HG02943 (cell line): ENCODE results near the gene DPYSL4.

Experiments used
- ATAC-seq: cut with Tn5 transposase; IDR thresholded peaks from one replicate; pipeline ENCODE4 v1.9.1; 2021; ENCODE audit warnings: mild to moderate bottlenecking, low read depth, moderate library complexity; ENCODE audit not compliant: unreplicated experiment

Gene DPYSL4

DNA sequence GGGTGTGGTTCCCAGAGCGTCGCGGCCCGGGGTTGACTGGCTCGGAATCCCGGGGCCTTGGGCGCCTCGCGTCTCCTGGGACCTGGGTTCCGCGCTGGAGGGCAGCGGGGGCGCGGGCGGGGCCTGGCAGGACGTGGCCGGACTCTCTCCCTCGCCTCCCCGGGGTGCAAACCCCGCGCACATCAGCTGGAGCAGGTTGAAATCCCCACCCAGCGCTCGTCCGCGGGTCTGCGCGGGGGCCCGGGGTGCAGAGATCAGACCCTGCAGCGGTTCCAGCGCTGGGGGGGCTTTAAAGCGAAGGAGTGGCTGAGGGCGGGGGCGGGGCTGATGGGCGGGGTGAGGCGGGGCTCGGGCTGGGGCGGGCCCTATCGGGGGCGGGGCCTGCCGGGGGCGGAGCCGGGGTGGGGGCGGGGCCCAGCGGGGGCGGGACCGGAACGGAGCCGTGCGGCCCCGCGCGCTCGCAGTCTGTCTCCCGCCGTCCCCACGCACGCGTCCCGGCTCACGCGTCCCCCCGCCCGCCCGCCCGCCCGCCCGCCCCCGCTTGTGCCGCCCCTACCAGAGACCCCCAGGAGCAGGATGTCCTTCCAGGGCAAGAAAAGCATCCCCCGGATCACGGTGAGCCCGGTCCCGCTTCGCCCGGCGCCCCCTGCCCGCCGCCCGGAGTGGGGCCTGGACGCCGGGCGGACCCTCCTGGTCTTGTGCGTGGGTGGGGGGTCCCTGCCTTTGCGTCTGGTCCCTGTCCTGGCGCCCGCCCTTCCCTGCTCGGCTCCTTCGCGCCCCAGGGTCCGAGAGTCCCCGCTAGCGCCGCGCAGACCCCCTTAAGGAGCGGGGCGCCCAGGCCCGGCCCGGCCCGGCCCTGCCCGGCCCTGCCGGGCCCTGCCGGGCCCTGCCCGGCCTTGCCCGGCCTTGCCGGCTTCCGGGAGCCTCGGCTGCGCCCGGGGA lies at the start of gene DPYSL4:
Gene DPYSL4 (plus strand): TSS at position 461 of the 942 bp plus-strand sequence. CDS start 116 bp downstream, at position 577.
- no peak for ATAC-seq

DNA sequence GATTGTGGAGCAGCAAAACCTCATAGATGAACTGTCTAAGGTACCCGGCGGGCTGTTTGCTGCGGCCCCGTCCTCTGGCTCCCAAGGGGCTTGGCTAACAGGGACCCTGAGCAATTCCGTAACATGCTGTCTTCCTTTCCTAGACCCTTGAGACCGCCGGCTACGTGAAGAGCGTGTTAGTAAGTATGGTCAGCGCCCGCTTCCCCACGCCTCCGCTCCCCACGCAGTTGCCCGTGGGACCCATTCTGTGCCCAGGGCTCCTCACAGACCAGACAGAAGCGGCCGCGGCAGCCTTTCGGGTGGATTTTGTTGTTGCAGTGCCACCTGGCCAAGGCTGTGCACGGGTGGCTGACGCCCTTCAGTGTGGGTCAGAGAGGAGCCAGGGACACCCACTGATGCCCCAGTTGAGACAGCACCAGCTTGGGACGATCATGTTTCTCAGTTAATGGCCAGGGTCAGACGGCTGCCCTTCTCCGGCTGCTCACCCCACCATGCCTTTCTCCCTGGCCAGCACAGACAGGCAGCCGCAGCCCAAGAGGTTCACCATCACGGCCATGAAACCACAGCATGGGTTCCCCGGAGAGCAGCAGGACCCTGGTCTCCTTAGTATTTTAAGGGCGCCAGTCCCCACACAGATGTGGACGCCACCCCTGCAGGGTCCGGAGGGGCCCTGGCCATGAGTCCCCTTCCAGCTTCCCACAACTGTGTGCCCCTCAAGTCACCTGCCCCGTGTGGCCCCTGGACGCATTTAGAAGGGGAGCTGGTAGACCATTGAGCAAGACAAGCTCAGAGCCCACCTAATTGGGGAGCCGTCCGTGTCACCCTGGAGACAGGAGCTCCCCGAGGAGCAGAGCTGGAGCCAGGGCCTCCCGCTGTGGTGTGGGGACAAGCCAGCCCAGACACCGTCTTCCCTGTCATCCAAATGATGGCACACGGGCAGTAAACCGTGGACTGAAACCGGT lies 49.4 kb upstream of the DPYSL4 start:
- no peak for ATAC-seq

DNA sequence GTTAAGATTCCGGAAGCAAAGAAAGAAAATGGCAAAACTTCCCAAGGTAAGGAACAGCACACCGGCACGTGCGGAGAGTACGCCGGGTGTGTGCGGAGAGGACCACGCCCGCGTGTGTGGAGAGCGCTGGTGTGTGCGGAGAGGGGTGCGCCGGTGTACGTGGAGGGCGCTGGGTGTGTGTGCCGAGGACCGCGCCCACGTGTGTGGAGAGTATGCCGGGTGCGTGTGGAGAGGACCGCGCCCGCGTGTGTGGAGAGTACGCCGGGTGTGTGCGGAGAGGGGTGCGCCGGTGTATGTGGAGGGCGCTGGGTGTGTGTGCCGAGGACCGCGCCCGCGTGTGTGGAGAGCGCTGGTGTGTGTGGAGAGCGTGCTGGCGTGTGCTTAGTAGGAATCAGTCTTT lies 48.6 kb upstream of the DPYSL4 start:
- ATAC-seq = no peak

DNA sequence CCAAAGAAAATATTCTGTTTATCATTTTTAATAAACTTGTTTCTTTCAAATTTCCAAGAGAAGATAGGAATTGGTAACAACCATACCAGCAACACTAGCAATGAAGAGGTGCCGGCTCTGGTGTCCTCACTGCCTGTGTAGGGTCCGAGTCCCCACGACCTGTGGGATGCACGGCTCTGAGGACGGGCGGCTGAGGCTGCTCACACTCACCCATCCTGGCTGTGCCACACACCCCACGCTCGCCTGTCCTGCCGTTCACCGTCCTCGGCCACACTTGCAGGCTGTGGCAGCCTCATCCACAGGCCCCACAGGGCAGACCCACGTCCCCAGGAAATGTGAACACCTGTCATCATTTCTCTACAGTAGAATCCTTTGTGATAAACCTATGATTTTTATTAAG lies 48.2 kb upstream of the DPYSL4 start:
- ATAC-seq = no peak

DNA sequence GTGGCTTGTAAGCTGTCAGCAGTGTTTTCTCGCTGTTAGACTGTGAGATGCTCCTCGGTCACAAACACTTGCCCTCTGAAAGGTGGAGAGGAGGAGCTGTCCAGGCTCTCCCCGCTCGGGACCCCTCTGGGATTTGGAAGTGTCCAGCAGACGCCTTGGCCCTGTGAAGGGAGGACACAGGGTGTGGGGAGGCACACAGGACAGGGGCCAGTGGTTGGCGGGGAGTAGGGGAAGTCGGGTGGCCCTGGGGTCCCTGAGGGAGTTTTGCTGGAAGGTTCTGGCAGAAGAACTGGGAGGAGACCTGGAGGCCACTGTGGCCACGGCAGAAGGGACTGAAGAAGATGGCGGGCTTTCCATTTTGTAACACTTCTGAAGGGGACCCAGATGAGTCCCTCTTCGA lies 47.2 kb upstream of the DPYSL4 start:
- ATAC-seq = no peak

- no peak for ATAC-seq
Observed at GRCh38 chr10:132140167-132140925, 46.4 kb upstream of the DPYSL4 start.

DNA sequence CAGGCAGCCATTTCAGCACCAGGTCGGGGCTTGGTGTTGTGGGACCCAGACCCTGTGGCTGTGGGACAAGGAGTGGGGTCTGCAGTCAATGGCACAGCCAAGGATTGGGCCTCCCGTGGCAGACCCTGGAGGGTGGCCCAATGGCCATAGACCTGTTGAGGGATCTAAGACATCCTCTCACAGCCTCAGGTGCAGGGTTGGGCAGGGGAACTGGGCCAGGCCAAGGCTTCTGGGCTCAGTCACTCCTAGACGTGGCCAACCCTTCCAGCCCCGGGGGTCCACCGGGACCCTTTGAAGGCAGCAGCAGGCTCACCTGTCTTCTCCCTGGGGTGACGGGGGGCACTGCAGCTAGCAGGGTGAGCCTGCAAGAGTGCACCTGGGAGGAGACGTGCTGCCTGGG lies 45.7 kb upstream of the DPYSL4 start:
- no peak for ATAC-seq

- ATAC-seq = no peak
Observed at GRCh38 chr10:132141526-132142395, 45.0 kb upstream of the DPYSL4 start.

- ATAC-seq = no peak
Observed at GRCh38 chr10:132142396-132143161, 44.2 kb upstream of the DPYSL4 start.

DNA sequence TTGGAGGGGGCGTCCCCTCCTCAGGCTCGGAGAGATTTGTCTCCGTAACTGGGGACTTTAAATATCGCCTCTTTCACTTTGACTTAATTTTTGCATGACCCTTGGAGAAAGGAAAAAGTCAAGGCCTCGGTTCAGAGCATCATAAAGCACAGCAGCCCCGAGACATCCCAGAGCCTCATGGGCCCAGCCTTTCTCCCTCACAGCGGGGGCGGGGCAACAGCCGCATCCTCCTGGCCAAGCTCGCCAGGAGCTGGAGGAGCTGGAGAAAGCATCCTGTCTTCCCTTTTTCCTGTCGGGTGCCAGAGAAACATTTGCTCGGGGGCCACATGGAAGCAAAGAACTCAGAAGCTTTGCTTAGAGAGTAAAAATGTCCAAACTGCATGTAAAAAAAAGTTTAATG lies 43.6 kb upstream of the DPYSL4 start:
- ATAC-seq = no peak

- ATAC-seq = no peak
Observed at GRCh38 chr10:132144086-132144485, 42.7 kb upstream of the DPYSL4 start.

DNA sequence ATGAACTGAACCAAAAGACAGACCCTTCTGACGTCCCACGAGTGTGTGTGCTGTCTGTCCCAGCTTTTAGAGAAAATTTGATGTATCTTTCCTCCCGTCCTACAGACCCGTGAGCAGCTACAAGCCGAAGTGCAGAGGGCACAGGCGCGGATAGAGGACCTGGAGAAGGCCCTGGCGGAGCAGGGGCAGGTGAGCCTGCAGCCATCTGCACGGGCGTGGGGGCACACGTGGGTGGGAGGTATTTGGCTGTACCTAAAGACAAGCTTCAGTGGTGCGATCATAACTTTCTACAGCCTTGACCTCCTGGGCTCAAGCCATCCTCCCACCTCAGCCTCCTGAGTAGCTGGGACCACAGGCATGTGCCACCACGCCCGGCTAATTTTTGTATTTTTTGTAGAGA lies 41.7 kb upstream of the DPYSL4 start:
- no peak for ATAC-seq

- ATAC-seq = no peak
Observed at GRCh38 chr10:132145521-132146185, 41.1 kb upstream of the DPYSL4 start.

- no peak for ATAC-seq
Observed at GRCh38 chr10:132146271-132146671, 40.5 kb upstream of the DPYSL4 start.

- ATAC-seq = no peak
Observed at GRCh38 chr10:132146941-132147915, 39.5 kb upstream of the DPYSL4 start.

DNA sequence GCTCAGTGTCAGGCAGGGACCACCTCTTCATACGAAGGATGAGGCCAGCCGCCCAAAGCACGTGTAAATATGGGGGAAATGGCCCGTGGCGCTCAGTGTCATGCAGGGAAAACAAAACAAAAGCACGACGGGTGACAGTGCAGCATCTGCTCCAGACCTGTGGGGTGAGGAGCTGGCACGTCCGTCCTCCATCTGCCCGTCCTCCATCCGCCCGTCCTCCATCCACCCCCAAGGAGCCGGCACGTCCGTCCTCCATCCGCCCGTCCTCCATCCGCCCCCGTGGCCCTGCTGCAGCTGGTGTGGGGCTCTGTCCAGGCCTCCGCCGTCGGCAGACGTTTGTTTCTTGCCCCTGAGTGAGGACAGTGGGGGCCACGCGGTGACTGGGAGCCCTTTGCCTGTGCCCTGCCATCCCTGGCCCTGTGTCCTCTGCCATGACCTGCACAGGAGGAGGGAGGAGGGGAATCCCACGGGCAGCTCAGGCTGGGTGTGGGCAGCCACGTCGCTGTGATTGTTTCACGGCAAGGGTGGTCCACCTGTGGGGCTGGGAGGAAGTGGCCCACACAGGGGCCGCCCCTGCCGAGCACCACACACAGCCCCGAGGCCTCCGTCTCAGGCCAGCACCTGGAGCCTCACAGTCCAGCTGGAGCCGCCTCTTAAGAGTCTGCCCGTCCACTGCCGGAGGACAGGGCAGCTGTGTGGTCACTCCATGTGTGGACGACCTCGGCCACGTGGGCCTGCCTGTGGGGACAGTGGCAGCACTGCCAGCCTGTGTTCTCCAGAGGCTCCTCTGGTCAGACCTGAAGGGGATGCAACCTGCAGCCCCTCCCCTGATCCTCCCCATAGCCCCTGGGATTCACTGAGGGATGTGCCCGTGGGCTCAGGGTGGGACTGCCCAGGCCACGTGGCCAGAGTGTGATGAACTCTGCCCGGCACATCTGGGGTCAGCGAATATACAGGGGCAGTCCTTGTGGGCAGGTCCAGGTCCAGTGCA lies 38.2 kb upstream of the DPYSL4 start:
- no peak for ATAC-seq
